Sigmoid colon (tissue), 4 donors: ENCODE results near the gene LOC128125822.

Experiments used
- CTCF ChIP-seq, 4 experiments: fragments of 450-650 bp in 3 of 4; fragments of 200-600 bp in 1 of 4; IDR thresholded peaks; one replicate each; pipeline ENCODE4 v1.5.1; 2016 to 2019; ENCODE audit warnings: antibody characterized with exemption in 4 of 4, mild to moderate bottlenecking in 3 of 4, moderate library complexity in 2 of 4
- EP300 ChIP-seq, 4 donors: sonication (generic); formaldehyde crosslinking; IDR thresholded peaks; one replicate each; pipeline ENCODE4 v1.6.1; 2017; ENCODE audit warnings: antibody characterized with exemption in 4 of 4
- POLR2A ChIP-seq, 2 donors: fragments of 450-650 bp; IDR thresholded peaks; one replicate each; pipeline ENCODE4 v1.6.1; 2016; ENCODE audit warnings: antibody characterized with exemption in 2 of 2, mild to moderate bottlenecking in 2 of 2, moderate library complexity in 2 of 2
- POLR2AphosphoS5 ChIP-seq, 4 donors: sonication (generic); formaldehyde crosslinking; IDR thresholded peaks; one replicate each; pipeline ENCODE4 v1.6.1; 2017; ENCODE audit warnings: antibody characterized with exemption in 4 of 4

- no peak for TF ChIP-seq POLR2A (IDR thresholded peaks at IDR 0.05)
- no peak for TF ChIP-seq CTCF (IDR thresholded peaks at IDR 0.05)
- no peak for TF ChIP-seq POLR2AphosphoS5 (IDR thresholded peaks at IDR 0.05)
- no peak for TF ChIP-seq EP300 (IDR thresholded peaks at IDR 0.05)
Observed at GRCh38 chr6:63581355-63582013, 9.2 kb downstream of the LOC128125822 start.
